AG04450 (cell line): Measurements from ENCODE around the gene FXYD1. TPM values are rescaled to one million over a fixed set of nuclear protein-coding genes. Genes with fewer than 3 reads are reported as not detected.

Experiments used
- CTCF ChIA-PET: fragments of 300-600, 350-600 bp; formaldehyde crosslinking; extraction: SDS; loops from one replicate; lab custom pipeline; 2022; ENCODE audit warnings: antibody characterized with exemption, inconsistent platforms; lab: Charles Lee
- POLR2A ChIA-PET: fragments of 350-600 bp; formaldehyde crosslinking; extraction: SDS; loops from one replicate; lab custom pipeline; 2021; ENCODE audit warnings: antibody characterized with exemption, inconsistent platforms; lab: Yijun Ruan, JAX
- DNase-seq: peaks from one replicate; pipeline ENCODE4 v3.0.0-alpha.2; 2011; ENCODE audit warnings: low read depth, low spot score
- H3K27ac ChIP-seq: one replicate; pipeline ENCODE4 v1.5.1; 2012; ENCODE audit warnings: low read depth, low read length, control low read depth
- H3K27me3 ChIP-seq: one replicate; pipeline ENCODE4 v1.6.0; 2012; ENCODE audit warnings: low read length; ENCODE audit not compliant: control insufficient read depth, insufficient read depth
- H3K4me3 ChIP-seq: 2 replicates; pipeline ENCODE4 v1.5.1; 2011; ENCODE audit warnings: mild to moderate bottlenecking, low read depth, low read length, control low read depth
- H3K9me3 ChIP-seq: 2 replicates; pipeline ENCODE4 v1.5.1; 2012; ENCODE audit warnings: low read length; ENCODE audit not compliant: control insufficient read depth, insufficient read depth
- polyA plus RNA-seq: library from polyadenylated mRNA; depleted of rRNA; stranded (reverse); fragments of >200 nt; gene quantifications from 2 replicates; pipeline ENCODE4 v1.2.3, GENCODE V29; 2011
- TF ChIP-seq, protein P1 (sequence below): IDR thresholded peaks from 2 replicates; pipeline ENCODE4 v1.5.1; 2011; ENCODE audit warnings: low read depth, low read length, control low read depth, inconsistent platforms

Gene FXYD1
- polyA plus RNA-seq, 1 experiment, result 1.3 TPM

DNA sequence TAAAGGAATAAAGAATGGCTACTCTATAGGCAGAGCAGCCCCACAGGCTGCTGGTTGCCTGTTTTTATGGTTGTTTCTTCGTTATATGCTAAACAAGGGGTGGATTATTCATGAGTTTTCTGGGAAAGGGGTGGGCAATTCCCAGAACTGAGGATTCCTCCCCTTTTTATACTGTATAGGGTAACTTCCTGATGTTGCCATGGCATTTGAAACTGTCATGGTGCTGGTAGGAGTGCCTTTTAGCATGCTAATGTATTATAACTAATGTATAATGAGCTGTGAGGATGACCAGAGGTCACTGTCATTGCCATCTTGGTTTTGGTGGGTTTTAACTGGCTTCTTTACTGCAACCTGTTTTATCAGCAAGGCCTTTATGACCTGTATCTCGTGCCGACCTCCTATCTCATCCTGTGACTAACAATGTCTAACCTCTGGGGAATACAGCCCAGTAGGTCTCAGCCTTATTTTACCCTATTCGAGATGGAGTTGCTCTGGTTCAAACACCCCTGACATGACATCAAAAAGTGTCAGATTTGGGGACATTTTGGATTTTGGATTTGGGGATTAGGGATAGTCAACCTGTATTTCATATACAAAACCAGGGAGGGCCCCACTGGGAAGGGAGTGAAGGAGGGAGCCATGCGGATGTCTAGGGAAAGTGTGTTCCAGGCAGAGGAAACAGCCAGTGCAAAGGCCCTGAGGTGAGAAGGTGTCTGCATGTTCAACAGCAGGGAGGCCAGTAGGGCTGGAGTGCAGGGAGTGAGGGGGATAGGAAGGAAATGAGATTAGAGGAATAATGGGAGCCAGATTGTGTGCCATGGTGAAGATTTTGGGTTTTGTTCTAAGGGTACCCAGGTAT lies 26.8 kb downstream of the FXYD1 start:
- TF ChIP-seq, protein P1, sequence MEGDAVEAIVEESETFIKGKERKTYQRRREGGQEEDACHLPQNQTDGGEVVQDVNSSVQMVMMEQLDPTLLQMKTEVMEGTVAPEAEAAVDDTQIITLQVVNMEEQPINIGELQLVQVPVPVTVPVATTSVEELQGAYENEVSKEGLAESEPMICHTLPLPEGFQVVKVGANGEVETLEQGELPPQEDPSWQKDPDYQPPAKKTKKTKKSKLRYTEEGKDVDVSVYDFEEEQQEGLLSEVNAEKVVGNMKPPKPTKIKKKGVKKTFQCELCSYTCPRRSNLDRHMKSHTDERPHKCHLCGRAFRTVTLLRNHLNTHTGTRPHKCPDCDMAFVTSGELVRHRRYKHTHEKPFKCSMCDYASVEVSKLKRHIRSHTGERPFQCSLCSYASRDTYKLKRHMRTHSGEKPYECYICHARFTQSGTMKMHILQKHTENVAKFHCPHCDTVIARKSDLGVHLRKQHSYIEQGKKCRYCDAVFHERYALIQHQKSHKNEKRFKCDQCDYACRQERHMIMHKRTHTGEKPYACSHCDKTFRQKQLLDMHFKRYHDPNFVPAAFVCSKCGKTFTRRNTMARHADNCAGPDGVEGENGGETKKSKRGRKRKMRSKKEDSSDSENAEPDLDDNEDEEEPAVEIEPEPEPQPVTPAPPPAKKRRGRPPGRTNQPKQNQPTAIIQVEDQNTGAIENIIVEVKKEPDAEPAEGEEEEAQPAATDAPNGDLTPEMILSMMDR, result no peak
- Histone ChIP-seq H3K27me3 (no peaks in the 10 kb centered on the region), H3K4me3 (no peak overlapping the region), H3K9me3 (peaks cover 41% of the 10 kb centered on the region), H3K27ac (no peak overlapping the region)
- no peak for DNase-seq
- CTCF ChIA-PET, result no interaction called here
- POLR2A ChIA-PET, result no interaction called here

DNA sequence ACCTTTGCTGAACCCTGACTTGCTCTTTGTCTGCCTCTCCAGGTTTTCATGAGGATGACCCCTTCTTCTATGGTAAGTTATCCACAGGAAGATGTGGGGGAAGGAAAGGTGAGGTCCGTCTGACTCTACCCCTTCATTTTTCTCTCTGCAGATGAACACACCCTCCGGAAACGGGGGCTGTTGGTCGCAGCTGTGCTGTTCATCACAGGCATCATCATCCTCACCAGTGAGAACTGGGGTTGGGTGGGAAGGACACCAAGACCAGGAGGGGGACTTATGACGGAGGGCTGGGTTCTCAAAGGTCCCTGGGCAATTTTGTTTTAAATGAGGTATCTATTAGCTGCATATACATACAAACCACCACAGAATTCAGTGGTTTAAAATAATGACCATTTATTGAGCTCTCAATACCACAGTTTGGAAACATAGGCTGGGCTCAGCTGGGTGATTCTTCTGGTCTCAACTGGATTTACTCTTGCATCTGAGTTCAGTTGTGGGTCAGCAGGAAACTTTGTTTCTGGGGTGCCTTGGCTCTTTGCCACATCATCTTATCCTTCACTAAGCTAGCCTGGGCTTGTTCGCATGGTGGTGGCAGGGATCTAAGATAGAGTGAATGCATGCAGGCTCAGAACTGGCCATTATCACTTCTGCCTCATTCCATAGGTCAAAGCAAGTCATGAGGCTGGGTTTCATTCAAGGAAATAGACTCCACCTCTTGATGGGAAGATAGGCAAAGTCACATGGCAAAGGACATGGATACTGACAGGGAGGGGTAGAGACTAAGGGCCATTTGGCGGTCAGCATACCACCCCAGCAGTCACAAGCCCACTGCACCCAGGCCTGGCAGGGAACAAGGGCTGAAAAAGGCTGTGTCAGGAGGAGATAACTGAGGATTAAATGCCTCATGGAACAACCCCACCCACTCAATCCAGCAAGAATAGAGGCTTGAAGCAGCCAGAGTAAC lies 27.8 kb downstream of the FXYD1 start:
- no peak overlapping the region for H3K27ac ChIP-seq
- POLR2A ChIA-PET, result no interaction called here
- H3K27me3 ChIP-seq, result no peaks in the 10 kb centered on the region
- TF ChIP-seq, protein P1, result no peak
- CTCF ChIA-PET, result no interaction called here
- peaks cover 39% of the 10 kb centered on the region for H3K9me3 ChIP-seq
- H3K4me3 ChIP-seq, result no peak overlapping the region
- DNase-seq, result no peak

DNA sequence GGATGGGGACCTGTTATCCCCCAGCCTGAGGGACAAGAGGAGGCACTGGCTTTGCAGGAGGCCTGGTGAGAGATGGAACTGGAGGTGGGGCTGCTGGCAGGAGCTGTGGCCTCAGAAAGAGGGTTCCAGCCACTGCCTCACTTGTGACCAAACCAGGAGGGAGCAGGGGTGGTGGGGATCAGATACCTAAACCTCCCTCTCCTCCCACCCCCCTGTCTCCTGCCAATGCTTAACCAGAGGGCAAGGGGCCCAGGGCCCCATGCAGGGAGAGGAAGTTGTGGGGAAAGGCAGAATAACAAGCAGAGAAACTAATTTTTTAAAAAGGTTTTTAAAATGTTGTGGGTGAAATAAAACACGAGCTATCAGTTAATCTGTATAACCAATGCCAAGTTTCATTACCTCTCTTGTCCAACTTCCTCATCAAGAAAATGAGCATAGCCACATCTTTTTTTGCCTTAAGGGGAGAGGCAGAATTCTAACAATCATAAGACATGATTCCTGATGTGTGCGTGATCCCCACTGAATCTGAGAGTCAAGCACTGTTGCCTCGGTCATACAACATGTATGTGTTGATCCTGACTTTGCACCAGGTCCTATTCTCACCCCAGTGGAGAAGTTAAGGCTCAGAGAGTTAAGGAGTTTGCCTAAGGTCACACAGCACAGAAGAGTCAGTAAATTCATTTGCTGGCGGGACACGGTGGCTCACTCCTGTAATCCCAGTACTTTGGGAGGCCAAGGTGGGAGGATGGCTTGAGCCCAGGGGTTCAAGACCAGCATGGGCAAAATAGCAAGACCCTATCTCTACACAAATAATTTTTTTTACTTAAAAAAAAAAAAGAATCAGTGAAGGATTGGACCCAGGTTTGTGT lies 28.9 kb downstream of the FXYD1 start:
- DNase-seq, result no peak
- no peak overlapping the region for H3K27ac ChIP-seq
- TF ChIP-seq, protein P1, result no peak
- ChIA-PET CTCF (no interaction called here), POLR2A (no interaction called here)
- peaks cover 33% of the 10 kb centered on the region for H3K9me3 ChIP-seq
- H3K4me3 ChIP-seq, result no peak overlapping the region
- no peaks in the 10 kb centered on the region for H3K27me3 ChIP-seq

DNA sequence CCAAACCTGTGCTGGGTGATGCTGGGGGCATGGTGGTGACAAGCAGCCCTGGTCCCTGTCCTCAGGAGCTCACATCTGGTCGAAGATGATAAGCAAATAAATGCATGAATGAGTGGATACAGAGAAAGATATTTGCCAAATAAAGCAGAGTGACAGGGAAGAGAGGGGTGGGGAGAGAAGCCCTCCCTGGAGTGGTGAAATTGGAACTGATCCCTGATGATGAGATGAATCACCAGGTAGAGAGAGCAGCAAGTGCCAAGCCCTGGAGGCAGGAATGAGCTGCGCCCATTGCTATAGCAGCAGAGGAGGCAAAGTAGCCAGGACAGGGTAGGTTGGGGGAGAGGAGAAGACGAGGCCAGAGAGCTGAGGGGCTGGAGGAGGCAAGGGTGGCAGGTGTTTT lies 29.6 kb downstream of the FXYD1 start:
- TF ChIP-seq, protein P1, result no peak
- CTCF ChIA-PET, result no interaction called here

More for the DNA sequence above, 29.6 kb downstream of the FXYD1 start:
- POLR2A ChIA-PET, result no interaction called here
- Histone ChIP-seq H3K27ac (no peak overlapping the region), H3K9me3 (peaks cover 26% of the 10 kb centered on the region), H3K4me3 (no peak overlapping the region), H3K27me3 (no peaks in the 10 kb centered on the region)
- DNase-seq, result no peak
